NCI-H2227 treated with DMSO at 0.1 percent for 48 hours (cell line): ENCODE measurements around the gene MRPS21.

Experiments
- DNase-seq: peaks from one replicate; lab custom pipeline; 2025; lab: John Stamatoyannopoulos, UW

MRPS21 gene

GRCh38 chr1:150293433-150294253, at the start of gene MRPS21:
Gene MRPS21, plus strand, starts transcription at chr1:150293861. Its CDS starts 506 bp downstream, at chr1:150294367.
- DNase-seq, result peak; percentile 95

GRCh38 chr1:150249936-150250335, 43.7 kb upstream of the MRPS21 start:
- no peak for DNase-seq

GRCh38 chr1:150256198-150256553, 37.5 kb upstream of the MRPS21 start:
- no peak for DNase-seq

DNA sequence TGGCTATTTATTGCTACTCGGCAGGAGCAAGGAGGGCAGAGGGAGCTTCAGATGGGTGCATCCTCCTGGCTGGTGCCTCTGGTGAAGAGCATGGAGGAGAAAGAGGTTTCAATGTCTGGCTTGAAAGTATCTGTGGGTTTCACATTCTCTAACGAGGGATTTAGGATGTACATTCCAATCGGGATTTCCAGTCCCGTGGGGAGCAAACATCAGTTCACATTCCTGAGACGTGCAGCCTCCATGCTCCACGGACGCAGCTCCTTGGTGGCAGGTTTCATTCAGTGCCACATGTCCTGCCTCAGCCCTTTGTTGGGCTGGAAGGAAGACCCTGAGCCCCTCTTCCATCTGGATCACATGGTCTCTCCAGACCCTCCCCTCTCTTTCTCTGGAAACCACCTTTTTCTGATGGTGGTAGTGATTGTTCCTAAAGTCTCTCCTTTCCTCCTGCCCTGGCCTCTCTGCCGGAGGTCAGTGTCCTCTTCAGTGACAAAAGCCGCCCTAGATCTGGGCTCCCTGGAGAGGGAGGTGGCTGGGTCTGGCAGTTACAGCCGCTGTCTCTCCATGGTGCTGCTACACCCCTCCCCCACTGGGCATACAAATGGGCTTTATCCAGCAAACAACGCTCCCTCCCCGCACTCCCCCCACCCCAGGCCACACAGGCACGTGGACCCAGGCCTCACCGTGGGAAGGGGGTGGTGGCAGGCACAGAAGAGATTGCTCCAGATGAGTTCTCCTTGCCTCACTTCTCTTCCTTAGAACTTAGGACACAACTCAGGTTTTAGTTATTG, 36.9 kb upstream of the MRPS21 start:
- DNase-seq, result peak; percentile 63

- DNase-seq, result no peak
Measured at GRCh38 chr1:150257624-150258585, 35.8 kb upstream of the MRPS21 start, which contains the start of gene CA14. Gene CA14, plus strand, starts transcription at chr1:150257774. Its CDS starts 355 bp downstream, at chr1:150258129.

- DNase-seq, result no peak
Measured at GRCh38 chr1:150259217-150259616, 34.4 kb upstream of the MRPS21 start.

DNA sequence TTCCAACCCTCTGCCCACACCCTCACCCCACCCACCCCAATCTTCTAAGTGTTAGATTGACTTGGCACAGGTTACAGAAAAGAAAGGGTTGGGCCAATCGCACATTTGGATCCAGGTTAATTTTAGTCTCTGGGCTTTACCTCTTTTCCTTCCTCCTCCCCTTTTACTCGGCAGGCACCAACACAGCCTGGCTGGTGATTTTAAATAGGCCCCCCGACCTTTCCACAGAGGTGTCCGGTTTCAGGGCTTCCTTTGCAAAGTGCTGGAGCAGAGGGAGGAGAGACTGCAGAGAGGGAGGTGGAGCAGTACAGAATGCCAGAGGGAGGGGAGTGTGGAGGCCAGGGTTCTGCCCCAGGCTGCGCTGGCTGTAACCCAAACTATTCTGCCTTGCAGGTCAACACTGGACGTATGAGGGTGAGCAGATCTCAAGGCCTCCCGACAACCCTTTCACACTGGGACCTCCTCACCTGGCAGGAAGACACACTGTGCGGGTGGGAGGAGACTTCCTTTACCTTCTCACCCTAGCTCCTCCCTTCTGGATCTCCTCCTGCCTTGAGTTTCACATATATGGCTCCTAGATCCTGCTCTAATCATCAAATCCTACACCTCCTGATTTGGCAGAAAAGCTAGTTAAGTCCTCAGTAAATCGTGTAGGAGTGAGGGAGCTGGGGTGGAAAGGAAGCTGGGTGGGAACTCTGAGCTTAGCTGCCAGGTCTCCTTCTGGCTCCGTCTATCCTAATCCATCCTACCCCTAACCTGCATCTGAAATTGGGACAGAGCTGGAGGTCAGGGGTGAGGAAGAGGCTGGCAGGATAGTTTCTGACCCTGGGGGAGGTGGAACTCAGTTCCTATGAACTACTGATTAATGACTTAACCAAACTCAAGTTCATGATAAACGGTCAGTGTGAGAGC, 33.6 kb upstream of the MRPS21 start:
- DNase-seq, result peak; percentile 45

DNA sequence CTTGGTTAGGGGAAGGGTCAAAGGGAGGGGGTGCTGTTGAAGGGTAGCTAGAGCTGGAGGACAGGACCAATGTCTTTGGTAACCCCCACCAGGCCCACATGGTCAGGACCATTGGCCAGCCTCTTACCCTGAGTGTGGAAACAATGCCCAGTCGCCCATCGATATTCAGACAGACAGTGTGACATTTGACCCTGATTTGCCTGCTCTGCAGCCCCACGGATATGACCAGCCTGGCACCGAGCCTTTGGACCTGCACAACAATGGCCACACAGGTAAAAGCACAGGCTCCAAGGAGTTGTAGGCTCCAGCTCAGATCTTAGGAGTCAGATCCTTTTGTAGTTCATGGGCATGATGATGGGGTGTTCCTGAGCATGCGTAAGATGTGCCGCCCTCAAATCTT, 32.3 kb upstream of the MRPS21 start:
- no peak for DNase-seq

DNA sequence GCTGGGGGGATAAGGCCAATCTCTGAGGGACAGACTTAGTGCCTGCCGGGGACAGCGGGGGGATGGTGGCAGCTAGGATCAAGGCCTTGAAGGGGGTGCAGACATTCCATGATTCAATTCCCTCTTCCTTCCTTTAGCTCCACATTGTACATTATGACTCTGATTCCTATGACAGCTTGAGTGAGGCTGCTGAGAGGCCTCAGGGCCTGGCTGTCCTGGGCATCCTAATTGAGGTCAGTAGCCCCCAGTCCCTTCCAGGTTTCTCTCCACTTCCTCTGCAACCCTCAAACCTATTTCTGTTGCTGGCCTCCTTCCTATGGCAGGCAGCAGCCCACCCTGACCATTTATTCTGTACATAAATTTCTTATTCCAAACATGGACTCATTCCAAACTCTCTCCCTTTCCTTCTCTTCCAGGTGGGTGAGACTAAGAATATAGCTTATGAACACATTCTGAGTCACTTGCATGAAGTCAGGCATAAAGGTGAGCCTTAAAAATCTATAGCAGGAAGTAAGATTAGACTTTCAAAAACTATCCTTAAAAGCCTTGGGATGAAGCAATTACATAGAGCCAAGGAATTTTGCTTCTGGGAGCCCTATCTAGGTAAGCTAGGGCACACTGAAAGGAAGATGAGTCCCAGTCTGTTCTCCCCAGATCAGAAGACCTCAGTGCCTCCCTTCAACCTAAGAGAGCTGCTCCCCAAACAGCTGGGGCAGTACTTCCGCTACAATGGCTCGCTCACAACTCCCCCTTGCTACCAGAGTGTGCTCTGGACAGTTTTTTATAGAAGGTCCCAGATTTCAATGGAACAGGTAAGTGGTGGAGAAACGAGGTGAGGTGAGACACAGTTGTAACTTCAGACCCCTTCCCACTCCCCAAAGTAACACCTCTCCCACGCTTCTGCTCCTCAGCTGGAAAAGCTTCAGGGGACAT, 31.0 kb upstream of the MRPS21 start:
- DNase-seq, result no peak

DNA sequence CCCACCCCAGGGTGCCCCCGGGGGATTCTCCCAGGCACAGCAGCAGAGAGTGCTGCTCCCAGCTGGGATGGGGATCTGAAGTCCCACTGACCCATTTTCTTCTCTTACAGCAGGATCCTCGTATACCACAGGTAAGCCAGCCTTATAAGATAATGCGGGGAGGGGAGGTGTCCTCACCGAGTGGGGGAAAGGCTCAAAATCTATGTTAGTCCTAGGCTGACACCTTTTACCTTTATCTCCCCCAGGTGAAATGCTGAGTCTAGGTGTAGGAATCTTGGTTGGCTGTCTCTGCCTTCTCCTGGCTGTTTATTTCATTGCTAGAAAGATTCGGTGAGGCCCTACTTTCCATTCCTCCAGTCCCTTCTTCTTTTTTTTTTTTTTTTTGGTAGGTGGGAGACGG, 30.1 kb upstream of the MRPS21 start:
- no peak for DNase-seq

- no peak for DNase-seq
Measured at GRCh38 chr1:150267896-150268295, 25.8 kb upstream of the MRPS21 start.

DNA sequence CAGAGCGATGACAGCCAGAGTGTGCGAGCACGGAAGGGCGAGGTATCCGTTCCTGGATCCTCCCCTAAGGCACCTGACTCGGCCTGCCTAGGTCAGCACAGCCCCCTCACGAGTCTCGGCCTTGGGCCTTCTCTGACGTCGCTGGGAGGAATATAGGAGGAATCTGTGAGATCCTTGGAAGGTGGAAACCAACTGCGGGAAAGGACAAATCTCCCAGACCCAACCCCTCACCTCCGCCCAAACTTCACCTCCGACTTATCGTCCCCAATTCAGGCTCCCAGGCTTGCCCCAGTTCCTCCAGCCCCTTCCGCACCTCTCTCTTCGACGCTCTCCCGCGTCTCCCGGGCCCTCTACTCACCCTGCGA, 25.3 kb upstream of the MRPS21 start:
- no peak for DNase-seq

DNA sequence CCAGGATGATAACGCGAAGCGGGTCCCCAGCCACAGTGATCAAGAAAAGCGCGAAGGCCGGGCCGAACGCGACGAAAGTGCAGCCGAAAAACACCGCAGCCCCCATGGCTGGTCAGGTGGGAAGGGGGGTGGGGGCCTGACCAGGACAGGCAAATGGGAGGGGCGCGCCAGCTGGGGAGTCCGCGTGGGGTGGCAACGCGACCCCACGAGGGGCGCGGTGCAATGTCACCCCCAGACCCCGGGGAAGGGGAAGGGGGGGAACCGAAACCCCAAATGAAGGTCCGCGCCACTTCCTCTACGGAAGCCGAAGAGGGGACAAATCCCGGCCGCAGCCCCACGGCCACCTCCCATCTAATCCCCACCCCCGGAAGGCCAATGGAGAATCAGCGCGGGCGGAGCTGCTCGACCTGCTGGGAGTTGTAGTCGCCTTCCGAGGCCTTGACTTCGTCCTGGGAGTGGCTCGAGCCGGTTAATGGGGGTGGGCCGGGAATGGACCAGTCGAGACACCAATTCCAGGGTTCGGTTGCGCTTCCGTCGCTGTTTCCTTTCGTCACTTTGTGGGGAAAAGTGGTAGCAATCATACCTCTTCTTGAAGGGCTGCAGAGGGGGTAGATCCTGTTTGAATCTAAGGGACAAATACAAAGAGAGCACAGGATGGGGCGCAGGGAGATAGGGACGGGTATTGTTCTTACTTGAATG, 24.8 kb upstream of the MRPS21 start, which contains the start of gene APH1A:
Gene APH1A (minus strand): TSS at position 312 of the 699 bp plus-strand sequence. CDS start 206 bp downstream, at position 106.
- peak; percentile 96 for DNase-seq

DNA sequence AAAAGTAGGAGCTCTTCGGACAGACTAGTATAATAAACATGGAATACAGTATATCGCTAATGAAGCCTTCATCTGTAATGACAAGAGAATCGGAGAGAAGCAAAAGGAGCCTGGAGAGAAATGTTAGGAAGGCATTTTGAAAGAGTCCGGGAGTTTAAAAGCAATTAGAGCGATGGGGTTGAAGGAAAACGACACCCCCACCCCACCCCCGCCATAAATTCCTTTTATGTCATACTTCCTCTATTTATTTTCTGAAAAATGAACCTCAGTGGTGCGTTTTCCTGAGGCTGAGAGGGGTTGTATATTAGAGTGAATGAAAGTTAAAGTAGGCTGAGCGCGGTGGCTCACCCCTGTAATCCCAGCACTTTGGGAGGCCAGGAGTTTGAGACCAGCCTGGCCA, 24.2 kb upstream of the MRPS21 start:
- no peak for DNase-seq

DNA sequence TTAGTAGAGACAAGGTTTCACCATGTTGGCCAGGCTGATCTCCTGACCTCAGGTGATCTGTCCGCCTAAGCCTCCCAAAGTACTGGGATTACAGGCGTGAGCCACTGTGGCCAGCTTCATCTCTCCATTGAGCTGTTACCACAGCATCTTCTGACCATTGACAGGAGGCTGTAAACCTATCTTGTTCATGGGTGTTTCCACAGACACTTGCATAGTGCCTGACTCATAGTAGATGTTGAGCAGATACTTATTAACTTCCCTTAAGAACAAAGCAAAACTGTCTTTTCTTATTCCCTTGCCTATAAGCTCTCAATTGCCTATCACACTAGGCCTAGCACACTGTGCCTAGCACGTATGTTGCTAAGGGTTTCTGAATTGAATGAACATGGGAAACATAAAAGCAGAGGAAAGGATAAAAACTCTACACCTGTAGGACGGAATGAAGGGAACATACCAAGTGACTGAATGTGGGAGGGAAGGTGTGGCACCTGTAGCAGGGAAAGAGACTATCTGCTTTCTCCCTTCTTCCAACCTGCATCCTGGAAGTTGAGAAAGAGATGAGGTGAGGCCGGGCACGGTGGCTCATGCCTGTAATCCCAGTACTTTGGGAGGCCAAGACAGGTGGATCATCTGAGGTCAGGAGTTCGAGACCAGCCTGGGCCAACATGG, 22.2 kb upstream of the MRPS21 start:
- no peak for DNase-seq

GRCh38 chr1:150273311-150273710, 20.4 kb upstream of the MRPS21 start:
- DNase-seq, result no peak

DNA sequence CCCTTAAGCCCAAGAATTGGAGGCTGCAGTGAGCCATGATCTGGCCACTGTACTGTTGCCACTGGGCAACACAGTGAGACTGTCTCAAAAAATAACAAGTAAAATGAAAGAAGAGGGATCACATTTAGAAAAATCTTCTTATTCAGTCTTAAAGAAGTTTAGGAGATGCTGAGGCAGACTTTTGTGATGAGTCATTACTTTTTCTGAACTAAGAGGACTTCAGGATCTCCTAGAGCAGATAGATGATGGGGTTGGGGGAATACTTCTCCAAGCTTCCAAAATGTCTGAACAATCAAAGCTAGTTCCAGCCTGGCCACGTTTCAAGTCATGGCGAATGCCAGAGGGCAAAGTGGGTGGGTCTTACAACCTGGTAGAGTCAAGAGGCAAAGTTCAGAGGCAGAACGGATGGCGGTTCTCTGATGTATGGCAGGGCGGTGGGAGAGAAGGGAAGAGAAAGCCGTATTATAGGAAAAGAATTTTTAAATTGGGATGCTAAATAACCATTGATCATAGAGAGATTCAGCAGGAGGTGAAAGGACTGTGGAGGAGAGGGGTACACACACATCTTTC, 13.4 kb upstream of the MRPS21 start:
- no peak for DNase-seq

- DNase-seq, result peak; percentile 65
Measured at GRCh38 chr1:150281221-150281757, 12.4 kb upstream of the MRPS21 start.
